Measurements from ENCODE around the gene EYA2.

Gene EYA2

GRCh38 chr20:47183367-47183766 is 288.7 kb downstream of the EYA2 start:
- no peaks in the 10 kb centered on the region for H3K9me3 ChIP-seq (ENCODE audit: control extremely low read depth in 1 of 5, control insufficient read depth in 4 of 5, insufficient read depth in 2 of 5, low read depth in 1 of 5, low read length in 4 of 5)
- H3K36me3 ChIP-seq (ENCODE audit: control insufficient read depth in 4 of 4, insufficient read depth in 4 of 4, low read length in 3 of 4), result no peaks in the 10 kb centered on the region
- no peak overlapping the region for H3K27ac ChIP-seq (ENCODE audit: insufficient read depth in 1 of 2, low read depth in 1 of 2, low read length in 2 of 2, poor library complexity in 1 of 2, severe bottlenecking in 2 of 2)
- peaks cover 0 to 4% (median 2%) of the 10 kb centered on the region in 5 experiments for H3K27me3 ChIP-seq (replicated peaks in 2 of 5; ENCODE audit: control insufficient read depth in 4 of 5, insufficient read depth in 5 of 5, low read length in 4 of 5)
- H3K4me1 ChIP-seq (ENCODE audit: control extremely low read depth in 1 of 4, control insufficient read depth in 4 of 4, insufficient read depth in 4 of 4, low read length in 3 of 4), result peaks cover 0 to 3% (median 0%) of the 10 kb centered on the region in 4 experiments
- ChIA-PET POLR2A (no interaction called here), CTCF (interaction anchor here (1.3 kb wide), 1 partner anchor 10 kb away, joined by 3 read pairs; no protein-coding TSS in a partner anchor)
- DNase-seq, result no peak
- 80% methylated on average over 9 of the region's 9 CpGs for WGBS (ENCODE audit: insufficient coverage)
- no peak overlapping the region for H3K4me3 ChIP-seq (ENCODE audit: control insufficient read depth in 1 of 7, extremely low read depth in 1 of 7, insufficient read depth in 4 of 7, low read depth in 2 of 7, low read length in 6 of 7)

GRCh38 chr20:47187450-47188195 is 293.0 kb downstream of the EYA2 start:
- ChIA-PET POLR2A (no interaction called here), CTCF (no interaction called here)
- Histone ChIP-seq H3K4me1 (ENCODE audit: control extremely low read depth in 1 of 4, control insufficient read depth in 4 of 4, insufficient read depth in 4 of 4, low read length in 3 of 4) (peaks cover 0 to 3% (median 0%) of the 10 kb centered on the region in 4 experiments), H3K36me3 (ENCODE audit: control insufficient read depth in 4 of 4, insufficient read depth in 4 of 4, low read length in 3 of 4) (no peaks in the 10 kb centered on the region), H3K9me3 (ENCODE audit: control extremely low read depth in 1 of 5, control insufficient read depth in 4 of 5, insufficient read depth in 2 of 5, low read depth in 1 of 5, low read length in 4 of 5) (peaks cover 0 to 2% (median 0%) of the 10 kb centered on the region in 5 experiments), H3K27me3 (replicated peaks in 2 of 5; ENCODE audit: control insufficient read depth in 4 of 5, insufficient read depth in 5 of 5, low read length in 4 of 5) (peaks cover 0 to 19% (median 4%) of the 10 kb centered on the region in 5 experiments), H3K27ac (ENCODE audit: insufficient read depth in 1 of 2, low read depth in 1 of 2, low read length in 2 of 2, poor library complexity in 1 of 2, severe bottlenecking in 2 of 2) (no peak overlapping the region), H3K4me3 (ENCODE audit: control insufficient read depth in 1 of 7, extremely low read depth in 1 of 7, insufficient read depth in 4 of 7, low read depth in 2 of 7, low read length in 6 of 7) (no peak overlapping the region)
- 89% methylated on average over 16 of the region's 19 CpGs for WGBS (ENCODE audit: insufficient coverage)
- DNase-seq, result no peak

- no peak for DNase-seq
- Histone ChIP-seq H3K36me3 (ENCODE audit: control insufficient read depth in 4 of 4, insufficient read depth in 4 of 4, low read length in 3 of 4) (no peaks in the 10 kb centered on the region), H3K4me3 (ENCODE audit: control insufficient read depth in 1 of 7, extremely low read depth in 1 of 7, insufficient read depth in 4 of 7, low read depth in 2 of 7, low read length in 6 of 7) (no peak overlapping the region), H3K4me1 (ENCODE audit: control extremely low read depth in 1 of 4, control insufficient read depth in 4 of 4, insufficient read depth in 4 of 4, low read length in 3 of 4) (peaks cover 0 to 3% (median 0%) of the 10 kb centered on the region in 4 experiments), H3K27me3 (replicated peaks in 2 of 5; ENCODE audit: control insufficient read depth in 4 of 5, insufficient read depth in 5 of 5, low read length in 4 of 5) (peaks cover 0 to 17% (median 3%) of the 10 kb centered on the region in 5 experiments), H3K9me3 (ENCODE audit: control extremely low read depth in 1 of 5, control insufficient read depth in 4 of 5, insufficient read depth in 2 of 5, low read depth in 1 of 5, low read length in 4 of 5) (peaks cover 0 to 2% (median 0%) of the 10 kb centered on the region in 5 experiments), H3K27ac (ENCODE audit: insufficient read depth in 1 of 2, low read depth in 1 of 2, low read length in 2 of 2, poor library complexity in 1 of 2, severe bottlenecking in 2 of 2) (no peak overlapping the region)
- CTCF ChIA-PET, result no interaction called here
- POLR2A ChIA-PET, result no interaction called here
- 86% methylated on average over 4 of the region's 5 CpGs for WGBS (ENCODE audit: insufficient coverage)
Observed at GRCh38 chr20:47188540-47188939, 293.9 kb downstream of the EYA2 start.

GRCh38 chr20:47189060-47189459 is 294.4 kb downstream of the EYA2 start:
- Histone ChIP-seq H3K27ac (ENCODE audit: insufficient read depth in 1 of 2, low read depth in 1 of 2, low read length in 2 of 2, poor library complexity in 1 of 2, severe bottlenecking in 2 of 2) (no peak overlapping the region), H3K9me3 (ENCODE audit: control extremely low read depth in 1 of 5, control insufficient read depth in 4 of 5, insufficient read depth in 2 of 5, low read depth in 1 of 5, low read length in 4 of 5) (peaks cover 0 to 2% (median 0%) of the 10 kb centered on the region in 5 experiments), H3K4me1 (ENCODE audit: control extremely low read depth in 1 of 4, control insufficient read depth in 4 of 4, insufficient read depth in 4 of 4, low read length in 3 of 4) (peaks cover 0 to 3% (median 0%) of the 10 kb centered on the region in 4 experiments), H3K4me3 (ENCODE audit: control insufficient read depth in 1 of 7, extremely low read depth in 1 of 7, insufficient read depth in 4 of 7, low read depth in 2 of 7, low read length in 6 of 7) (no peak overlapping the region), H3K36me3 (ENCODE audit: control insufficient read depth in 4 of 4, insufficient read depth in 4 of 4, low read length in 3 of 4) (no peaks in the 10 kb centered on the region), H3K27me3 (replicated peaks in 2 of 5; ENCODE audit: control insufficient read depth in 4 of 5, insufficient read depth in 5 of 5, low read length in 4 of 5) (peaks cover 0 to 17% (median 3%) of the 10 kb centered on the region in 5 experiments)
- WGBS (ENCODE audit: insufficient coverage), result 54% methylated on average over 11 of the region's 11 CpGs
- ChIA-PET CTCF (no interaction called here), POLR2A (no interaction called here)
- peak in 1 of 3 donors; percentile 9 for DNase-seq

DNA sequence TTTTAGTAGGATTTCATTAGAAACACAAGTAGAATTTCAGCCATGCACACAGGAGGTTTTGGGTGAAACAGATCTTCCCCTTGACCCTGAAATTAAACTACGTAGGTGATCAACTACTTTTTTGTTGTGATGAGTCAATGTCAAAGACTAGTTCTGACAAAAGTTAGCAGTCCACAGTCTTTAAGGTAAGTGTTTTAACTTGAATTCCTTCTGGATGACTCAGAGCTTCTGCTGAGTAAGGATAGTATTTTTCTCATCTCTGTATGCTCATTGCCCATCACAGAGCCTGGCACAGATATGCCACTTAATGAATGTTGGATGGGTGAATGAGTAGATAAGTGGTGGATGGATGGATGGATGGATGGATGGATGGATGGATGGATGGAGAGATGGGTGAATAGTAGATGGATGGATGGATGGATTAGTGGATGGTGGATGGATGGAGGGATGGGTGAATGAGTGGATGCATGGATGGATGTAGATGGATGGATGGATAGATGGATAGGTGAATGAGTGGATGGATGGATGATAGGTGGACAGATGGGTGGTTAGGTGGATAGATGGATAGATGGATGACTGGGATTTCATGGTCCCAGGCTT is 296.5 kb downstream of the EYA2 start:
- Histone ChIP-seq H3K27me3 (replicated peaks in 2 of 5; ENCODE audit: control insufficient read depth in 4 of 5, insufficient read depth in 5 of 5, low read length in 4 of 5) (peaks cover 0 to 17% (median 3%) of the 10 kb centered on the region in 5 experiments), H3K4me1 (ENCODE audit: control extremely low read depth in 1 of 4, control insufficient read depth in 4 of 4, insufficient read depth in 4 of 4, low read length in 3 of 4) (peaks cover 0 to 4% (median 0%) of the 10 kb centered on the region in 4 experiments), H3K27ac (ENCODE audit: insufficient read depth in 1 of 2, low read depth in 1 of 2, low read length in 2 of 2, poor library complexity in 1 of 2, severe bottlenecking in 2 of 2) (no peak overlapping the region), H3K36me3 (ENCODE audit: control insufficient read depth in 4 of 4, insufficient read depth in 4 of 4, low read length in 3 of 4) (no peaks in the 10 kb centered on the region), H3K4me3 (ENCODE audit: control insufficient read depth in 1 of 7, extremely low read depth in 1 of 7, insufficient read depth in 4 of 7, low read depth in 2 of 7, low read length in 6 of 7) (no peak overlapping the region), H3K9me3 (ENCODE audit: control extremely low read depth in 1 of 5, control insufficient read depth in 4 of 5, insufficient read depth in 2 of 5, low read depth in 1 of 5, low read length in 4 of 5) (peaks cover 0 to 2% (median 0%) of the 10 kb centered on the region in 5 experiments)
- ChIA-PET CTCF (no interaction called here), POLR2A (no interaction called here)
- no peak for DNase-seq
- WGBS (ENCODE audit: insufficient coverage), result 100% methylated on average over 1 of the region's 1 CpG

GRCh38 chr20:47191956-47192355 is 297.3 kb downstream of the EYA2 start:
- no peaks in the 10 kb centered on the region for H3K36me3 ChIP-seq (ENCODE audit: control insufficient read depth in 4 of 4, insufficient read depth in 4 of 4, low read length in 3 of 4)
- H3K4me3 ChIP-seq (ENCODE audit: control insufficient read depth in 1 of 7, extremely low read depth in 1 of 7, insufficient read depth in 4 of 7, low read depth in 2 of 7, low read length in 6 of 7), result no peak overlapping the region
- CTCF ChIA-PET, result interaction anchor here (1.7 kb wide), 1 partner anchor 13 kb away, joined by 9 read pairs; no protein-coding TSS in a partner anchor
- peaks cover 0 to 10% (median 3%) of the 10 kb centered on the region in 4 experiments for H3K4me1 ChIP-seq (ENCODE audit: control extremely low read depth in 1 of 4, control insufficient read depth in 4 of 4, insufficient read depth in 4 of 4, low read length in 3 of 4)
- POLR2A ChIA-PET, result no interaction called here
- H3K27ac ChIP-seq (ENCODE audit: insufficient read depth in 1 of 2, low read depth in 1 of 2, low read length in 2 of 2, poor library complexity in 1 of 2, severe bottlenecking in 2 of 2), result no peak overlapping the region
- peaks cover 0 to 2% (median 0%) of the 10 kb centered on the region in 5 experiments for H3K9me3 ChIP-seq (ENCODE audit: control extremely low read depth in 1 of 5, control insufficient read depth in 4 of 5, insufficient read depth in 2 of 5, low read depth in 1 of 5, low read length in 4 of 5)
- 80% methylated on average over 1 of the region's 3 CpGs for WGBS (ENCODE audit: insufficient coverage)
- no peak for DNase-seq
- H3K27me3 ChIP-seq (replicated peaks in 2 of 5; ENCODE audit: control insufficient read depth in 4 of 5, insufficient read depth in 5 of 5, low read length in 4 of 5), result peaks cover 0 to 17% (median 3%) of the 10 kb centered on the region in 5 experiments

DNA sequence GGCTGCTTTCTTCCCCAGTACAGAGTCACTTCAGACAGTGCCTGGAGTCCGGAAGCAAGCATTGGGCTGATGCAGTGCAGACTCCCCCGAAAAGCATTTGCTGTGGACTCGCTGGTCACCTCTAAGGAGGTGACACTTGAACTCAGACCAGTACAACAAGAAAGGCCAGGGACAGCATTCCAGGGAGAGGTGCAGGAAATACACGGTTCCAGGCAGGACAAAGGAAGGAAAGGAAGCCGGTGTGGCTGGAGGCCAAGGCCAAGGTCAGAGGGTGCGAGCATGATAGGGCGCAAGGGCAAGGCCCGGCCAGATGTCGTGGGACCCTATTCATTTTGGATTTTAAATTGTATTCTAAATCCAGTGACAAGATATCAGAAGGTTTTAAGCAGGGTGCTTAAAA is 300.9 kb downstream of the EYA2 start:
- Histone ChIP-seq H3K27me3 (replicated peaks in 2 of 5; ENCODE audit: control insufficient read depth in 4 of 5, insufficient read depth in 5 of 5, low read length in 4 of 5) (peaks cover 0 to 5% (median 0%) of the 10 kb centered on the region in 5 experiments), H3K4me1 (ENCODE audit: control extremely low read depth in 1 of 4, control insufficient read depth in 4 of 4, insufficient read depth in 4 of 4, low read length in 3 of 4) (peaks cover 0 to 6% (median 3%) of the 10 kb centered on the region in 4 experiments), H3K27ac (ENCODE audit: insufficient read depth in 1 of 2, low read depth in 1 of 2, low read length in 2 of 2, poor library complexity in 1 of 2, severe bottlenecking in 2 of 2) (no peak overlapping the region), H3K9me3 (ENCODE audit: control extremely low read depth in 1 of 5, control insufficient read depth in 4 of 5, insufficient read depth in 2 of 5, low read depth in 1 of 5, low read length in 4 of 5) (peaks cover 0 to 2% (median 0%) of the 10 kb centered on the region in 5 experiments), H3K36me3 (ENCODE audit: control insufficient read depth in 4 of 4, insufficient read depth in 4 of 4, low read length in 3 of 4) (no peaks in the 10 kb centered on the region), H3K4me3 (ENCODE audit: control insufficient read depth in 1 of 7, extremely low read depth in 1 of 7, insufficient read depth in 4 of 7, low read depth in 2 of 7, low read length in 6 of 7) (no peak overlapping the region)
- 79% methylated on average over 9 of the region's 9 CpGs for WGBS (ENCODE audit: insufficient coverage)
- DNase-seq, result no peak
- ChIA-PET CTCF (interaction anchor here (2.6 kb wide), 1 partner anchor 10 kb away, joined by 10 read pairs; no protein-coding TSS in a partner anchor), POLR2A (no interaction called here)

All from common myeloid progenitor, CD34-positive (primary cell).